HG02970 (cell line): ENCODE results near the gene SLC35B3.
"Not testable (repeated sequence)": the region's sequence is repeated elsewhere in the genome, so short reads cannot be mapped to it uniquely, and the experiment has no call there.

Source experiments
- ATAC-seq: cut with Tn5 transposase; IDR thresholded peaks from one replicate; pipeline ENCODE4 v1.9.1; 2021; ENCODE audit warnings: mild to moderate bottlenecking, moderate library complexity, moderate number of reproducible peaks; ENCODE audit not compliant: unreplicated experiment, low FRiP score

The SLC35B3 gene

DNA sequence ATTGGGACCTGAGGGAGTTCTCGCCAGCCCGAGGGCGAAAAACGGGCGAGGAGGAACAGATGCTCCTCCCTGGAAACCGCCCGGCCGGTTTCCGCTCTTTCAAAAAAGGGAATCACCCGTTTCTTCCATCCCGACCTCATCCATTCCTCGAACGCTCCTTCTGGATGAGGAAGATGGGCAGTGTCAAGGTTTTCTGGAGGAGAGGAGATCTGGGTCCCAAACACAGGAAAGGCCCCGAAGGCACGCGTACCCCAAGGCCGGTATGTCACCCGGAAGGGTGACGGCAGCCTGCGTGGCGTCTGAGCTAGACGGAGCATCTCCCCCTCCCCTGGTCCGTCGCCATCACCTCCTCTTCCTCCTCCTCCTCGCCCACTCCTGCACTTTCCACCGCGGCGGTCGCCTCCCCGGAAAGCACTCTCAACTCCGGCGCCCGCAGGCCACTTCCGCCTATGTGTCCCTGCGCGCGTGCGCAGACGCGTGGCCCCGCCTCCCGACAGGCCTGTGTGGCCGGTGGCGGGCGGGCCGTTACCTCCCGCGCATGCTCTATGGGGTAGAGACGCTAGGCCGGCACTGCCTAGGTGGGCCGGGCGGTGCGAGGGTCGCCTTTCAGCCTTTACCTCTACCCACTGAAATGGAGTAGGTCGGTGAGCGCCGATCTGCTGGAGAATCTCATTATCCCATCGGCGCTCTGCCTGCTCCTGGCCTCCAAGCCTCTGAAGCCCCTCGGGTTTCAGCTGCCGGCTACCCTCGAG lies at the start of gene SLC35B3:
TSS of gene SLC35B3 (minus strand) at position 453 of the 752 bp plus-strand sequence.
- peak; percentile 100 for ATAC-seq

DNA sequence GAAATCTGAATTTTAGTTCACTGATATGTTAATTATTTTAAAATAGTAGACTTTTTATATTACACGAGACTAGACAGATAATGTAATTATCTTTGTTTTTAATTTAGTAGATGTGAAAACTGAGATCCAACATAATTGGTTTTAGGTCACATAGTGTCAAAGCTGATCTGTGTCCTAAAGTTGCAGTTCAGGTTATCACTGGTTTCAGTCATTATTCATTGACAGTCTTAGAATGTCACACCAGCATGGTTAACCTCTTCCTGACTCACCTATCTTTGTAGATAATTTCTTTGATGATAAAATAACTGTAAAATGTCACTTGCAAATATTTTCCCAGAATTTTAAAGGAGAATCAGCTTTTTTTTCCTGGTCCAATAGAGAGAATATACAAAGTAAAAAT lies 48.3 kb upstream of the SLC35B3 start:
- no peak for ATAC-seq

GRCh38 chr6:8481727-8482126 lies 46.4 kb upstream of the SLC35B3 start:
- peak; percentile 82 for ATAC-seq

DNA sequence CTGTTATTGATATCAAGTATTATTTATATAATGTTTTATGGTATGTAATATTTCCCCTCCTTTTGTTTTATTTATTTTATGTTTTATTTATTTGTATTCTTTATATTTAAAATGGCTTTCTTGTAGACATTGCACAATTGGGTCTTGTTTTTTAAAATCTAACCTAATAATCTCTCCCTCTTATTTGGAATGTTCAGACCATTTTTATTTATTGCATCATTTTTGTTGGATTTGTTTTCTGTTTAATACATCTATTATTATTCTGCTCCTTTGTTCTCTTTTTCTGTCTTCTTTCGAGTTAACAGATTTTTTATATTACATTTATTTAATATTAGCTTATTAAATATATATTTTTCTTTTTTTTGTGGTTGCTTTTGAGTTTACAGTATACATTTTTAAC lies 43.1 kb upstream of the SLC35B3 start:
- no peak for ATAC-seq

- no peak for ATAC-seq
These were observed 41.3 kb upstream of the SLC35B3 start for GRCh38 chr6:8476656-8477055.

DNA sequence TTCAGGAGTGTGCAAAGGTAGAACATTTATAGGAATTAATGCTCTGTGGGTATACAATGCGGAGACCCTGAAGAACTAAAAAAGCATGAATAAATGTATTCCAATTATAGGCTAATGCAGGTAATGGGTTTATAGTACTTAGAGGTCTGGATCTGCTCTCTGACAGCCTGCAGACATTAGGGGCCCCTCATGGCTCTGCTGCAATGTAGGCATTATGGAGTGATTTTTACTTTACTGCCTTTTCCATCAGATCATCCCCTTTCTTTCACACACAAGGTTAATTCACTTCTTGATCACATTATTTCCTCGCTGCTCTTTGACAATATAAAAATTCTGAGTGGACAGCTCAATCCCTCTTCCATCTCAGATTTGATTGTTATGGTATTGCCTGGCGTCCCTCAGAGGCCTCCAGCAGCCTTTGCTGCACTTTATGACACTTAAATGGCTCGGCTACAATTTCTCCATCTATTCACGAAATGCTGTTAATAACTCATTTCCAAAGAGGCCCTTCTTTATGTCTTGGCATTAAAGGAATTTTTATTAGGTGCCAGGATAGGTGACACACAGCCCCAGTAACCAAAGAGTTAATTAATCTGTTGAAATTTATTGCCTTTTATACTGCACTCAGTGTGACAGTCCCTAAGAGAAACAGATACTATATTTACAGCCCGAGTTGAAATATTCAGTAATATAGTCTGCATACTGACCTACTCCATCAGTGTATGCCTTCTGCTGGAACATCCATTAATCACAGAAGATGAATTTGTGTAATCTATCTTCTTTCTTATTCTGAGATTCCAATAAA lies 33.4 kb upstream of the SLC35B3 start:
- no peak for ATAC-seq

GRCh38 chr6:8462694-8463093 lies 27.3 kb upstream of the SLC35B3 start:
- no peak for ATAC-seq

- ATAC-seq: no peak
These were observed 26.8 kb upstream of the SLC35B3 start for GRCh38 chr6:8462169-8462568.

GRCh38 chr6:8446391-8446790 lies 11.0 kb upstream of the SLC35B3 start:
- no peak for ATAC-seq

GRCh38 chr6:8445930-8446329 lies 10.6 kb upstream of the SLC35B3 start:
- not testable (repeated sequence) for ATAC-seq

DNA sequence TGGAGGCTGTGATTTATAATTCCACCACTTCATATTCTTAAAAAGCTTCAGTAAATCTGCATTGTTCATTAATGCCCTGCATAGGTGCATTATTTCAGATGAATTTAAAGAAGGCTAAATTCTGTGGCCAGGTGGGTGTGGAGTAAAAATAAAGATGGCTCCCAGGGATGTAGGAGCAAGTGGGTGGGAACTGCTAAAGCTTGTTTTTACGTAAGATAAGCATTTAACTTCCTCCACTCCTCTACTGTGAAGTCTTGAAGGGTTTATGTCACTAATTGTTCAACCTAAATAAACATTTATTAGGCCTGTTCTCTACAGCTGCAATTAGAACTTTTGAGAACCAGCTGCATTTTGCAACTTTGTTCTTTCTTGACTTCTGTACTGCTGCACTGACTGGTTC lies 6.8 kb upstream of the SLC35B3 start:
- no peak for ATAC-seq

DNA sequence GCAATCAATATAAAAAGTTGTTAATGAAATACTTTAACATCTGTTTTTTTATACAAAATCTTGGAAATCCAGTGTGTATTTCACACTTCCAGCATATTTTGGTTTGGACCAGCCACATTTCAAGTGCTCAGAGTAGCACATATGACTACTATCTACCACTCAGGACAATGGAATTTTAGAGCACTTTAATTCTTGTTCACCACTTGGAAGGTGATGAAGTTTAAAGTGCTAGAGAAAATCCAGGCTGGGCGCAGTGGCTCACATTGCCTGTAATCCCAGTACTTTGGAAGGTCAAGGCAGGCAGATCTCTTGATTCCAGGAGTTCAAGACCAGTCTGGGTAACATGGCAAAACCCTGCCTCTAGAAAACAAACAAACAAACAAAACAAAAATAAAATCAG lies 6.1 kb upstream of the SLC35B3 start:
- no peak for ATAC-seq

DNA sequence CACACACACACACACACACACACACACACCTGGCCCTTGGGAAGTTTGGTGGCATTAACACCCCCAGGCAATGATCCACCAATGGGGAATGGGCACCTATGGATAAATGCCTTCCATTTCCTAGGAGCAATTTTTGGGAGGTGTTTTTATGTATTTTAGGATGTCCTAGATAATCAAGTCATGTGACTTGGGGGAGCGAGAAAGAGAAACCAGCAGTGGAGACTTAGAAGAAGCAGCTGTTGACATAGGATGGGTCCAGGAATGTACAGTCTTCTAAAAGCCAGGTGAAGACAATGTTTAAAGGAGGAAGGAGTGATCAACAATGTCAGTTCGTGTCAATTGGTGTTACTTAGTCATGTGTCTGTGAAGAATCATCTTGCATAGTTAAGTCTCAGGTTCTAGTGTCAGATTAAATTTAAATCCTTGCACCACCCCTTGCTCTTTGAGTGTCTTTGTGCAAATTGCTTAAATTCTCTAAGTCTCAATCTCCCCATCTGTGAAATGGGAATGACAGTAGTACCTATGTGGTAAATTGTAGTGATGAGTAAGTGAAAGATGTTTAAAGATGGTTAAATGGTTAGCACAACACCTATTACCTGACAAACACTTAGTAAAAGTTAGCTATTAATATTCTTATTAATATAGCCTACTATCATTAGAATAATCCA lies 4.4 kb upstream of the SLC35B3 start:
- no peak for ATAC-seq

DNA sequence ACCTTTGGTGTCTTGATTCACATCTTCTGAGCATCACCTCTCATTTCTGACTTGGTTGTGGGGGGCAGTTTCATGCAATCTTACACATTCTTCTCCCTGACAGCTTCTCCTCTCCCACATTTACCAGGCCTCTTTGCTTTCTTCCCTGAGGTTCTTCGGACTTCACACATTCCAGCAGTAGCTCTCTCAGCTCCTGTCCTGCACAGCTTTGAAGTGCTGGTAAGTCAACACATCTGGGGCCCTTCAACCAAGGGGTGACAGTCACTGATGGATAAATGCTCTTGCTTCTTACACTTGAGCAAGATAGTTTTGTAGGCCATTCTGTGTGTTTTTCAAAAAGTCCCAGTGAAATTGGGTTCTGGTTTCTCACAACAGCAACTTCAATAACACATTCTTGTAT lies 2.5 kb upstream of the SLC35B3 start:
- no peak for ATAC-seq

- ATAC-seq: no peak
These were observed 1.6 kb upstream of the SLC35B3 start for GRCh38 chr6:8436966-8437365.

GRCh38 chr6:8435845-8436168 lies 462 bp upstream of the SLC35B3 start:
- no peak for ATAC-seq

GRCh38 chr6:8434727-8435092 lies 635 bp downstream of the SLC35B3 start:
- ATAC-seq: peak; percentile 17

DNA sequence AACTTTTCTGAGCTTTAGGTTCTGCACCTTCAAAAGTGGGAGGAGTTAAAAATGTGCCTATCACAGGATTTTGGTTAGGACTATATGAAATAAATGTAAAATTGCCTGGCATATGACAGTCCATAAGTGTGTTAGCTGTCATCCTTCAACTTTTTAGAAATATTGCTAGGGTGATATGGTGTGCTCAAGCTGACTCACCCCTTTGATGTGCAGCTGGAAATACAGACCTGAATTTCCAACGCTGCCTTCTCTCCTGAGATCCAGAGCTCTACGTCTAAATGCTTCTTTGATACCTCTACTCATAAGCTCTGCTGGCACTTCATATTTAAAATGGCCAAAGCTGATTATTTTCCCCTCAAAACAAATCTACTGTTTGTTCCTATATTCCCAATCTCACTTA lies 2.7 kb downstream of the SLC35B3 start:
- no peak for ATAC-seq

- no peak for ATAC-seq
These were observed 5.5 kb downstream of the SLC35B3 start for GRCh38 chr6:8429821-8430220.

- not testable (repeated sequence) for ATAC-seq
These were observed 8.8 kb downstream of the SLC35B3 start for GRCh38 chr6:8426544-8426943.

DNA sequence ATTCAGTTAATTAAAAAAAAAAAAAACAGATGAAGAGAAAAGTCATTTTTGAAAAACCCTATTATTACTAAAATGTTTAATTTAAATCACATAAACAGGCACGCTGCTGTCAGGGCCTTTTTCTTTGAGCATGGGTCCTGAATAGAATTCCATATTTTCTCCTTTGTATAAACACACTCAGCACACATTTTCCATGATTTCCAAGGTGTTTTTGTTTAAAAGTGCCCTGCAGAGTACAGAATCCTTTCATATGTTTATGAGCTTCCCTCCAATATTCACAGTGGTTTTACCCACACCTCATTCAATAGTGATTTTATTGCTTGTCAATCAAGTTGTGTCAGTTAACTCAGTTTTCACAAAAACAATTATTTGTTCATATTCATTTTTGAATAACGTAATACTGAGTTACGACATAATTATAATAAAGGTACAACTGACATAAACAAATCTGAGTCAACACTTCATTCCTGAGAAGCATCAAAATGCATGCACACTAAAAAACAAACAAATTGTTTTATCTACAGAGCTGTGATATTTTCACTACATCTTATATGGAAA lies 15.2 kb downstream of the SLC35B3 start:
- ATAC-seq: no peak
